HepG2 (cell line): ENCODE measurements around the gene KIF2C. TPM values are rescaled to one million over a fixed set of nuclear protein-coding genes. Genes with fewer than 3 reads are reported as not detected.

Experiments used
- ARID2 ChIP-seq: sonication (generic); formaldehyde crosslinking; IDR thresholded peaks from 2 replicates; pipeline ENCODE4 v1.8.1; 2022; ENCODE audit warnings: mild to moderate bottlenecking, missing genetic modification reagents, borderline replicate concordance
- ATF4 ChIP-seq, 2 experiments: fragments of 450-650 bp in 1 of 2; sonication (generic) in 1 of 2; formaldehyde crosslinking; IDR thresholded peaks; 2 replicates each; pipeline versions ENCODE4 v1.5.0 to v1.8.0; 2020 to 2022; ENCODE audit warnings: mild to moderate bottlenecking in 1 of 2, missing genetic modification reagents in 1 of 2
- CCAR2 ChIP-seq: fragments of 200-400 bp; formaldehyde crosslinking; optimal IDR thresholded peaks from 2 replicates; pipeline ENCODE3; 2018; ENCODE audit warnings: low read depth, mild to moderate bottlenecking, low read length, moderate library complexity
- DMTF1 ChIP-seq: sonication (generic); formaldehyde crosslinking; IDR thresholded peaks from 2 replicates; pipeline ENCODE4 v1.4.0; 2020; ENCODE audit warnings: mild to moderate bottlenecking, missing genetic modification reagents
- DNMT1 ChIP-seq: sonication (generic); formaldehyde crosslinking; IDR thresholded peaks from 2 replicates; pipeline ENCODE4 v1.5.1; 2020; ENCODE audit warnings: mild to moderate bottlenecking, missing genetic modification reagents
- EZH2 ChIP-seq: conservative IDR thresholded peaks from 2 replicates; pipeline ENCODE4 v1.6.1; 2012; ENCODE audit warnings: mild to moderate bottlenecking, low read depth, low read length, moderate library complexity
- IRF9 ChIP-seq: sonication (generic); formaldehyde crosslinking; IDR thresholded peaks from 2 replicates; pipeline ENCODE4 v1.8.0; 2022; ENCODE audit warnings: missing genetic modification reagents, mild to moderate bottlenecking, borderline replicate concordance
- LBX2 ChIP-seq: sonication (generic); formaldehyde crosslinking; IDR thresholded peaks from 2 replicates; pipeline ENCODE4 v1.5.0; 2020; ENCODE audit warnings: missing genetic modification reagents, mild to moderate bottlenecking, borderline replicate concordance
- NCOA2 ChIP-seq: sonication (generic); formaldehyde crosslinking; IDR thresholded peaks from 2 replicates; pipeline ENCODE4 v1.8.0; 2022; ENCODE audit warnings: inconsistent platforms
- NR2F1 ChIP-seq, 2 experiments: fragments of 450-650 bp in 1 of 2; formaldehyde crosslinking in 1 of 2; IDR thresholded peaks; 2 replicates each; pipeline versions ENCODE4 v1.5.0 to v1.6.1; 2016 to 2020; ENCODE audit warnings: mild to moderate bottlenecking in 1 of 2, missing compliant biosample characterization in 1 of 2, missing genetic modification reagents in 1 of 2, moderate library complexity in 1 of 2
- RARA ChIP-seq: IDR thresholded peaks from 2 replicates; pipeline ENCODE4 v1.6.1; 2016; ENCODE audit warnings: missing genetic modification reagents, missing compliant biosample characterization
- REPIN1 ChIP-seq: sonication (generic); formaldehyde crosslinking; IDR thresholded peaks from 2 replicates; pipeline ENCODE4 v1.8.0; 2022; ENCODE audit warnings: missing genetic modification reagents, low read depth, mild to moderate bottlenecking, borderline replicate concordance
- RXRB ChIP-seq: IDR thresholded peaks from 2 replicates; pipeline ENCODE4 v1.6.1; 2016; ENCODE audit warnings: borderline replicate concordance, missing genetic modification reagents, missing compliant biosample characterization
- SIN3B ChIP-seq: fragments of 150-350 bp; IDR thresholded peaks from 2 replicates; pipeline ENCODE4 v1.6.1; 2014; ENCODE audit warnings: low read length
- THYN1 ChIP-seq: sonication (generic); formaldehyde crosslinking; IDR thresholded peaks from 2 replicates; pipeline ENCODE4 v1.8.1; 2023; ENCODE audit warnings: low read depth, mild to moderate bottlenecking, moderate library complexity, missing genetic modification reagents, borderline replicate concordance
- ZFP1 ChIP-seq: IDR thresholded peaks from 2 replicates; pipeline ENCODE4 v1.6.1; 2016
- ZNF589 ChIP-seq: sonication (generic); formaldehyde crosslinking; conservative IDR thresholded peaks from 2 replicates; pipeline ENCODE4 v1.8.0; 2022; ENCODE audit warnings: mild to moderate bottlenecking, moderate library complexity, missing genetic modification reagents
- ZNF691 ChIP-seq: sonication (generic); formaldehyde crosslinking; IDR thresholded peaks from 2 replicates; pipeline ENCODE4 v1.4.0; 2020; ENCODE audit warnings: missing genetic modification reagents, low read depth, mild to moderate bottlenecking, borderline replicate concordance
- polyA plus RNA-seq, 8 experiments: library from polyadenylated mRNA; depleted of rRNA in 3 of 8; stranded (reverse) in 7 of 8; unstranded in 1 of 8; fragments of >200 nt; fragmentation: Illumina TruSeq in 4 of 8; extraction: Trizol in 4 of 8; gene quantifications; 2 replicates each; pipeline versions ENCODE4 v1.2.1 to v1.2.3, GENCODE V29; 2011 to 2016; ENCODE audit warnings: low read depth in 4 of 8, missing spikeins in 1 of 8, mixed read lengths in 1 of 8; ENCODE audit not compliant: insufficient read depth in 1 of 8
- total RNA-seq, 5 experiments: library from RNA; depleted of rRNA; stranded (reverse); fragments of >200 nt; fragmentation: Illumina TruSeq; extraction: Trizol; gene quantifications; 2 replicates each; pipeline ENCODE4 v1.2.3, GENCODE V29; 2016; ENCODE audit warnings: low read depth in 1 of 5
- TF ChIP-seq, protein P1 (sequence below): sonication (generic); formaldehyde crosslinking; IDR thresholded peaks from 2 replicates; pipeline ENCODE4 v1.8.0; 2022; ENCODE audit warnings: mild to moderate bottlenecking, missing genetic modification reagents, borderline replicate concordance

The KIF2C gene
- total and polyA plus RNA-seq, 2 of the 13 experiments (the other 11 are each of a cell fraction or from before 2014, with no cell fraction given), result 29.7 to 53.7 TPM

DNA sequence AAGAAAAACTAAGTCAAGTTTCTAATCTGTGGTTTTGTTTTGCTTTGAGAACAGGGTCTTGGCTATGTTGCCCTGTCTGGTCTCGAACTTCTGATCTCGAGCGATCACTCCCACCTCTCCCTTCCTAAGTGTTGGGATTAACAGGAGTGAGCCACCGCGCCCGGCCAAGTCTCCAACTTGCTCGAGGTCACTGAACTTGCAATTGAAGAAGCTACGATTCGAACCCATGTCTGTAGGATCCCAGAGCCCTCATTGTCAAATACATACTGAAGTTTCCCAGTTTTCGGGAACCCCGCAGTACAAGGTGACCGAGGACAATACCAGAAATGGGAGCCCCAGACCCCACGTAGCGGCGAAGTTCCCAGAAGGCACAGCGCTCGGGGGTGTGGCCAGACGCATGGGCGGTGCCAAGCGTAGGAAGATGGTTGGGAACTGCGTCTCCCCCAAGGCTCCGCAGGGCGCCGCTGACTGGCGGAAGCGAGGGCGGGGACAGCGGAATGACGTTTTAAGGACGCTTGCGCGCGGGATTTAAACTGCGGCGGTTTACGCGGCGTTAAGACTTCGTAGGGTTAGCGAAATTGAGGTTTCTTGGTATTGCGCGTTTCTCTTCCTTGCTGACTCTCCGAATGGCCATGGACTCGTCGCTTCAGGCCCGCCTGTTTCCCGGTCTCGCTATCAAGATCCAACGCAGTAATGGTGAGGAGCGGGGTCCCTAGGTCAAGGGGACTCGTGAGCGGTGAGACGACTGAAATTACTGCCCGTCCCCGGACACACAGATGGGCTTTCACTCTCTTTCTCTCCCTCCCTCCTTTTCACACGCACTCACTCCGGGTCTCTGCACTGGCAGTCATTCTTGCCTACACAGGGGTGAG, at the start of gene KIF2C (continued):
- peak; percentile 36; the same call in 1 of the 2 replicates for TF ChIP-seq RARA
- TF ChIP-seq ZFP1 (CRISPR knock-in tag), result 0 out of 2 replicates have a peak, but pooled peaks have one; percentile 50
- TF ChIP-seq ZNF589 (CRISPR knock-in tag), result peak; percentile 64; the same call in 1 of the 2 replicates
- TF ChIP-seq SIN3B, result peak; percentile 99
- peak; percentile 49; the same call in 1 of the 2 replicates for TF ChIP-seq RXRB (CRISPR knock-in tag)
- no peak for TF ChIP-seq DNMT1
- TF ChIP-seq DMTF1, result no peak
- TF ChIP-seq, protein P1, sequence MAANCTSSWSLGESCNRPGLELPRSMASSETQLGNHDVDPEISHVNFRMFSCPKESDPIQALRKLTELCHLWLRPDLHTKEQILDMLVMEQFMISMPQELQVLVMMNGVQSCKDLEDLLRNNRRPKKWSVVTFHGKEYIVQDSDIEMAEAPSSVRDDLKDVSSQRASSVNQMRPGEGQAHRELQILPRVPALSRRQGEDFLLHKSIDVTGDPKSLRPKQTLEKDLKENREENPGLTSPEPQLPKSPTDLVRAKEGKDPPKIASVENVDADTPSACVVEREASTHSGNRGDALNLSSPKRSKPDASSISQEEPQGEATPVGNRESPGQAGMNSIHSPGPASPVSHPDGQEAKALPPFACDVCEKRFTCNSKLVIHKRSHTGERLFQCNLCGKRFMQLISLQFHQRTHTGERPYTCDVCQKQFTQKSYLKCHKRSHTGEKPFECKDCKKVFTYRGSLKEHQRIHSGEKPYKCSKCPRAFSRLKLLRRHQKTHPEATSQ (CRISPR knock-in tag), result peak; percentile 74; the same call in 1 of the 2 replicates
- peak; percentile 85; the same call in 1 of the 2 replicates for TF ChIP-seq ARID2
- no peak for TF ChIP-seq EZH2
- 0 out of 4 replicates have a peak, but pooled peaks of 1 of the 2 experiments have one; percentile 5 for TF ChIP-seq NR2F1 (CRISPR knock-in tag; IDR thresholded peaks at IDR 0.05)
- peak; percentile 93 for TF ChIP-seq REPIN1 (CRISPR knock-in tag)
- peak; percentile 81; the same call in 1 of the 2 replicates for TF ChIP-seq IRF9 (CRISPR knock-in tag)
- peak in 1 of 2 experiments; percentile 69; a peak in 2 of 4 replicates for TF ChIP-seq ATF4 (CRISPR knock-in tag; IDR thresholded peaks at IDR 0.05)
- no peak for TF ChIP-seq CCAR2
- TF ChIP-seq NCOA2 (CRISPR knock-in tag), result no peak
- no peak for TF ChIP-seq THYN1 (CRISPR knock-in tag)
- no peak for TF ChIP-seq LBX2 (CRISPR knock-in tag)
- TF ChIP-seq ZNF691 (CRISPR knock-in tag), result no peak
